C4-2B (cell line): ENCODE results near the gene RNF144B.

ENCODE experiments used
- CTCF ChIP-seq: fragments of 450-650 bp; conservative IDR thresholded peaks from 2 replicates; pipeline ENCODE4 v1.5.1; 2017; ENCODE audit warnings: mild to moderate bottlenecking
- ZFX ChIP-seq: fragments of 450-650 bp; IDR thresholded peaks from 2 replicates; pipeline ENCODE4 v1.6.1; 2017

GRCh38 chr6:18432619-18433018 lies 45.5 kb downstream of the RNF144B start:
- TF ChIP-seq CTCF (no peak), ZFX (no peak)
